HG03025 (cell line): ENCODE data around the gene SEC22A.

Experiments
- ATAC-seq: cut with Tn5 transposase; IDR thresholded peaks from one replicate; pipeline ENCODE4 v1.9.1; 2021; ENCODE audit warnings: mild to moderate bottlenecking, moderate library complexity; ENCODE audit not compliant: unreplicated experiment, low FRiP score

Gene SEC22A

DNA sequence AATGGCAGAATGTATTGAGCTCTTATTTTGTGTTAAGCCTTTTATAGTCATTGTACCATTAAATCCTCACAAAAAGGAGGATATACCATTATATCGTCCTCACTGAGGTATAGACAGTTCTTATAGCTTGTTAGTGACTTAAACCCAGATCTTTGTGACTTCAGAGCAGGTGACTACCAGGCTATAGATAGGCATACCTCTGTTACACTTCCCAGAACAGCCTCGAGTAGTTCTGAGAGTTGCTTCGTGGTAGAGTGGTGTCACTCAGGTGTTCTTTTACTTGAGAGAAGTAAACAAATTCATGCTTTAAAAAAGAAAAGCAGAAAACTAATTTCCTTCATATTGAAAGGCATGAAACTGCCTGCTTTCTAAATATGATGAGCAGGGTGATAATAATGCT, 59.9 kb downstream of the SEC22A start:
- no peak for ATAC-seq

DNA sequence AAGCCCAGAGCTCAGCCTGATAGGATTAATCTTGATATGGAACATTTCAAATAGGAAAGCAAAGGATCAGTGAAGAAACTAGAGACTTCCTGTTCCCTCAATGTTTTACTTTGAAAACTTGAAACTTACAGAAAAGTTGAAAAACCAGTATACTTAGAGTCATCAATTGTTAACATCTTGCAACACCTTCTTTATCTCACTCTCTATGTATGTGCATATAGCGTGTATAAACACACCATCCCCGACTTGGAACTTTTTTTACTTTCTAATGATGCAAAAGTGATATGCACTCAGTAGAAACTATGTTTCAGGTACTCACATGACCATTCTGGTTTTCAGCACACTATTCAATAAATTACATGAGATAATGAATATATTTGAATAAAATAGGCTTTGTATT, 60.5 kb downstream of the SEC22A start:
- ATAC-seq, result no peak

DNA sequence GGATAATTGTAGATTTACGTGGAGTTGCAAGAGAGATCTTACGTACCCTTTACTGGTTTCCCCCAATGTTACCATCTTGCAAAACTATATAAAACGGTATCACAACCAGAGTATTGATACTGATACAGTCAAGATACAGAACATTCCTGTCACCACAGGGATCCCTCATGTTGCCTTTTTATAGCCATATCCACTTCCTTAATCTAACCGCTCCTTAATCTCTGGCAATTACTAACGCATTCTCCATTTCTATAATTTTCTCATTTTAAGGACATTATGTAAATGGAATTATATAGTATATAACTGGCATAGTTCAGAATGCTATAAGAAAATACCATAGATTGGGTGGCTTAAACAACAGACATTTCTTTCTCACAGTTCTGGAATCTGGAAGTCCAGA, 61.1 kb downstream of the SEC22A start:
- no peak for ATAC-seq

DNA sequence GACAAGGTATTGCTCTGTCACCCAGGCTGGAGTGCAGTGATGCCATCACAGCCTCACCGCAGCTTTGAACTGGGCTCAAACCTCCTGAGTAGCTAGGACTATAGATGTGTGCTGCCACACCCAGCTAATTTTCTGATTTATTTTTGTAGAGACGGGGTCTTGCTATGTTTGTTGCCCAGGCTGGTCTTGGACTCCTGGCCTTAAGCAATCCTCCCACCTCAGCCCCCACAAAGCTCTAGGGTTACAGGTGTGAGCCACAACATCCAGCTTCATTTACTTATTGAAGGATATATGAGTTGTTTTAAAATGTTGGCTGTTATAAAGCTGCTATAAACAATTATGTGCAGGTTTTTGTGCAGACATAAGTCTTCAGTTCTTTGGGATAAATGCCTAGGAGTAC, 62.2 kb downstream of the SEC22A start:
- ATAC-seq, result no peak

DNA sequence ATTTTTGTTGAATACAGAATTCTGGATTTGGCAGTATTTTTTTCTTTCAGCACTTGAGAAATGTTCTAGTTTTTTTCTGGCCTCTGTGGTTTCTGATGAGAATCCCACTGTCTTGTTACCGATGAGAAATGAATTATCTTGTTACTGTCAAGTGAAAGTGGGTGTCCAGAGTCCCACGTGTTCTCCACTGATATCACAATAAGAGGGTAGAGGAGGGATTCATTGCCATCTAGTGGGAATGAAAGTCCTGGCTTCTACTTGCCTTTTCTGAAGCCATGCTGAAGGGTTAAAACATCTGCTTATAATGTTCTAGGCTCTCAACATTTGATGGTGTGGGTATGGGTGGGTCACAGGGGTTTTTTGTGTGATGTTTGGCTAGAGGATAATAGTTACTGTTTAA, 66.1 kb downstream of the SEC22A start:
- ATAC-seq, result no peak

DNA sequence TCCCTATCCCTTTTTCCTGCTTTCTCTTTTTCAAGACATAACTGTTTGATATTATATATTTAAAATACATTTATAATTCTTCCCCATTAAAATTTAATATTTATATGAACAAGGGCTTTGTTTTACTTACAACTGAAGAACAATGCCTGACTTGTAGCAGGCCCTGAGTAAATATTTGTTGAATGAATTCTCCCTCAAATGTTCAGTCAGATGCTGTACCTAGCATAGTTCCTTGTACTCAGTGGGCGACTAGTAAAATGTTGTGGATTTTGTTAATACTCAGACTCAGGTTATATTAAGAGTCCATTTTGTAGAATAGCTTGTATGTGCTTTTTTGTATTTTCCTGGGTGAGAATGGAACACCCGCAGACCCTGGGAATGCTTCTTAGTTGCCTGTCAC, 69.1 kb downstream of the SEC22A start:
- no peak for ATAC-seq

DNA sequence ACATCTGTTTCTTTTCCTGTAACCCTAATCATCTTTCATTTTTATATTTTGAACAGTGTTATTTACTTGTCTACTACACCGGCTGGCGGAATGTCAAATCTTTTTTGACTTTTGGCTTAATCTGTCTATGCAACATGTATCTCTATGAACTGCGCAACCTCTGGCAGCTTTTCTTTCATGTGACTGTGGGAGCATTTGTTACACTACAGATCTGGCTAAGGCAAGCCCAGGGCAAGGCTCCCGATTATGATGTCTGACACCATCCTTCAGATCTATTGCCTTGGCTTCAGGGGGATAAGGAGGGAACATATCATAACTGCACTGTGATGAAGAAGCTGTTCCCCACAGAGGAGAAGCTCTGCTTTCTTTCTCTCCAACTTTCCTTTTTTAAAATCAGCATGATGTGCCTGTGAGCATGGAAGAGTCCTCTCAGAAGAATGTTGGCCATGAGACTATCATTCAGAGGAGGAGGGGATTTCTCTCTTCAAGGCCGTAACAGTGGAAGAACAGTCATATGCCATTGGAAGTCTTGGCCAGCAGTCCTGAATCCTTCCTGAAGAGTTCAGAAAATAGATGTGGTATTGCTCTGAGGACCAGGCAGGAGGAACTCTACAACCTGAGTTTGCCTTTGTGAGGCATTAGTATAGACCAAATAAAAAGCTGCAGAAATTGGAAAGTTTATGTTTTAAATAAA, 69.9 kb downstream of the SEC22A start:
- ATAC-seq, result no peak

DNA sequence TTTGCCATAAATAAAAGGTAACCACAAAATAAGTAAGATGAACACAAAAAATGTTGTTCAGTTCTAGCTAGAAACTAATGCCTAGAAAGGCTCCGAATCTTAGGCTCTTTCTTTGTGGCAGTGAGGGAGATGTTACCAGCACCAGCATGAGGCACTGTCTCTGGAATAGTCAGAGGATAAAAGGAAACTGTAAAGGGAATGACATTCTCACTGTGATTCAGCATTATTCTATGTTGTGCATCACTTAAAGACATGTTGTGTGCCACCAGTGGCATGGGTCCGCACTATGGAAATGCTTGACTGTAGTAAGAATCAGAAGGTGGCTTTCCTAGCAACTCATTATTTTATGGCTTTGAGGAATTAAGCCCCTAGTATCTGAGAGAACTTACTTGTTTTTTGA, 70.8 kb downstream of the SEC22A start:
- no peak for ATAC-seq

DNA sequence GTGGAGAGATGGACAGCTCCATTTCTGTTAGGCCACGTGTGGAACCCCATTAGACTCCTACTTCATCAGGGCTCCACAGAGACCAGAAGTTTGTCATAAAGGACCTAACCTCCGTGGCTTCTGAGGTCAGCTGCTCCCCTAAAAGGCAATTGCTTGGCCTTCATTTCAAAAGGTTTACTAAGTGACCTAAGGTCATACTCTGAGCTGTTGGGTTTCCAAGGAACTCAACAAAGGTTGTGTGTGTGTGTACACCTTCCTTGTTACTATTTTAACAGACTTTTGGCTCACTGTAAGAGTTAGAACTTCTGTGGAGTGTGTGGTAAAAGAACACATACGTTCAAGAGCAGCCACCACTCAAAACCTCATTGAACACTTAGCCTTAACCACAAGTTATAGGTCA, 73.9 kb downstream of the SEC22A start:
- ATAC-seq, result no peak

DNA sequence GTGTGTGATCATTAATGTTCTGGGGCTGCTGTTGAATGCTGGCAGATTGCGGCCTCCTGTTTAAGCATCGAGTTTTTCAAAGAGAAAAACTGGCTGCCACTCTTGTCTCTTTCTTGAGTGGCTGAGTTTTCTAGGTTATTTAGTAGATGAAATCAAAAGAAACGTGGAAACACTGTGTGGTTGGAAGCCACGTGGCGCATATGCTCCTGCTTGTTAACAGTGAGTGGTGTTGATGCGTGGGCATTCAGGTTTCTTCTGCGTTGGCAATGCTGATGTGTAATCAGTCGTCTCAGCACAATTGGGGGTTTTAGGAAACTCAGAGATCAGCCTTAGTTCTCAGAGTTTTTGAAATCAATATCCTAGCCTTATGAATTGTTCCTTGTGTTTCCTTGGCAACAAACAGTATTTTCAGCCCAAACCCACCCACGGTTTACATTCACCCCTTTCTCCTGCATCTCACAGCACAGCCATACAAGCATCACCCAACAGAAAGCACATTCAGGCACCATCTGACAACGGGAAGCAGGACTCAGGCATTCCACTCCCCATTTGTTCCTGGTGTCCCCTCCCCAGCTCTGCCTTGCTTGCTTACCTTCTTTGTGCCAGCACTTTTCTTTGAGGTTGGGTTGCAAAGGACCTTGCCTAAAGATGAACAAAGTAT, 74.7 kb downstream of the SEC22A start:
- ATAC-seq, result no peak

DNA sequence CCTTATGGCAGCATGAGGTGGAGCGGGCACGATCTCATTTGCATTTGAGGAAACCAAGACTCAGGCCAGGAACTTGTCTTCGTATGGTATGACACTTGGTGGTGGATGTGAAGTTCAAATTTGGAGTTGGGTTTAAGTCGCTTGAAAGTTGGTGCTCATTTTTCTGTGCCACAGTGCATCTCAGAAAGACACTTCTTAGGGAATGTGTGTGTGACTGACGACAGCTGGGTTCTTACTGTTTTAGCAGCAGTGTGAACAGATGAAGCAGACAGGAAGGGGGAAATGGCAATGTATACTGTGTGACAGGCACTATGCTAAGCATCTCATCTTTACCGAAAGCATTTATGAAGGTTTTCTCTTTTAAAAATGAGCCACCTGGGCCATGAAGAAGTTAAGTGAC, 75.4 kb downstream of the SEC22A start:
- ATAC-seq, result no peak

DNA sequence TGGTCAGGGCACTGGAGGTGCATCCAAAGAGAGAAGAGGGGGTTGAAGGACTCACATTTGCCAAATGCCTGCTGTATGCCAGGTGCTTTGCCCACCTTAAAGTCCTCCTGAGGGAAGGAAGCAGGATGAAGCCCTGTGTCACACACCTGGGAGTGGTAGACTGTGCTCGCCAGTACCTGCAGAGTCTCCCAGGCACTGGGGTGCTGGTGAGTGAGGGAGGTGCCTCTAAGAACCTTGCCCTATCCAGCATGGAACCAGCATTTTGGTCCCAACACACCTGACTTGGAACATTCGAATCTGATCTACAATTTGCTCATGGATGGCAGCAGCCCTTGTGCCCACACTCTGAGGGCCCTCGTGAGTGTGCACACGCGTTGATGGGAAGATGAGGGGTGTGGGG, 76.7 kb downstream of the SEC22A start:
- ATAC-seq, result no peak

DNA sequence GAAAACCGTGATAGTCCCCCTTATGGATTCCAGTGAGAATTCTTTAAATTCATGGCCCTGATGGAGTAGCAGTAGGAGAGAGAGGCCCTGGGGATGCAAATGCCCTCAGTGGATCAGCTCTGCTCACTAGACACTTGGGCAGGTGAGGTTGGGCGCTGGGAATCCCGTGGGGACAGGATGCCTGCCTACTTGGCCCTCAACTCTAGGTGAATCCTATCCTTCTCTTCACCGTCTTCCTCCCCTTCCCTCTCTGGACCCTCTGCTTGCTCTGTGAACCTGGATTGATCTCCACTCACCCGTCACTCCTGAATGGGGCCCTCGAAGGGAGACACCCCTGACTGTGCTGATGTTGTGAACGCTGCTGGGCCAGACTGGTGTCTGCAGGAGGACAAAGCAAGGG, 77.4 kb downstream of the SEC22A start:
- no peak for ATAC-seq

DNA sequence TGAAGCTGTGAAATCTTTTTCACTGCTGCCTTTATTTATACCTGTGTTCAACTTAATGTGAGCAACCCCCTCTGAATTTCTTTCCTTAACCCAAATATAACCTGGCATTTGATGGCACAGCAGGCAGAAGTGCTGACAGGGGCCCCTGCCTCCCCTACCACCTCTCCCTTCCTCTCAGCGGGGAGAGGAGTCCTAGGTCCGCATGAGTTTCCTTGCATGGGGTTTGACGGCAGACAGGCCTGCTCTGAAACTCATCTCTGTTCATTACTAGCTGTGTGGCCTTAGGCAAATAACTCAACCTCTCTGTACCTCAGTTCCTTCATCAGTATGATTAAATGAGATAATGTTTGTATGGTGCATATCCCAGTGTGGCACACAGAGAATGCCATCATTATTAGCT, 79.7 kb downstream of the SEC22A start:
- ATAC-seq, result no peak

DNA sequence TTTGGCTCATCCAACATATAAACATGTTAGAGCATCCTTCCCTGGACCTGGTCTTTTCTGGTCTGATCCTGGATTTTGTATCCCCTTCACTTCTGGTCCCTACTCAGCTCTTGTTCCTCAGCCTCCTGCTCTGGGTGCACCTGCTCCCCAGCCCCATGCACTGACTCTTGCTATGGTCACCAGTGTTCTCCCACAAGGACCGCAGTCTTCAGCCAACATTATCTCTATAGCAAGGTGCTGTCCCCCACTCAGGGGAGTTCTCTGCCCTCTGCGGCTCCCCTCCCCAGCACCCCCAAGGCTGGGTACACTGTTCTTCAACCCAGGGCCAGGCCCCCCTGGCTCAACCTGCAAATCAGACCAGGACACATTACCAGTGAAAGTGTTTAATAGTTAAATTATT, 80.2 kb downstream of the SEC22A start:
- no peak for ATAC-seq

DNA sequence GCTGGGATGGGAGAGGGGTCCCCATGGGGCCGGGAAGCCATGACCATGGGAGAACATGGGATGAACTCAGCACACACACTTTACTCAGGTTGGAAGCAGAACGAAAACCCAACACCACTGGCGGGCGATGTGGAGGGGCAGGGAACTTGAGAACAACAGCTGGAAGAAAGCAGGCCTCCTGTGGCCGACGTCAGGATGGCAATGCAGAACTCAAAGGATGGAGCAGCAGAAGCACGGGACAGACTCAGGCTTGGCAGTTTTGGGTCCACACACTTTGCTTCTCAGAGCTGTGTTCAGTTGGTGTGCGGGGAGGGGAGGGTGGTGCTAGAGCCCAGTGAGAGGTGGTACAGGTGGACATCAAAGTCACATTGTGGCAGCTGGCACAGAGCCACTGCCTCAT, 80.7 kb downstream of the SEC22A start:
- no peak for ATAC-seq

DNA sequence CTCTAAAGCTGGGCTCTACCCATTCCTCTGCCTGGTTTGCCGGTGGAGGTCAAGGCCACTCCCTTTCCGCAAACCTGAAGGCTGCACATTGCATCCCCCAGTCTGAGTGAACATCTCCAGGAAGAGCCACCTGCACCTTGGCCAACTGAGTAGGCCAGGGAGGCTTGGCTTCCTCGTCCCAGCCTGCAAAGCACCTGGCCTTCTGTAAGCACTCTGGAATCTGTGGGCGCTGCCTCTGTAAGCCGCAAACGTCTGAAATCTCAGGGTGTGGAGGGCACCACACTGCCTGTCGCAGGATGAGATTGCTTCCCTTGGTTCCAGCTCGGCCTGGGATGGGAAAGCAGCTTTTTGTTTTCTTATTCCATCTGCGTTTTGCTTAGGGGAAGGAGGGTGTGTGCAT, 81.3 kb downstream of the SEC22A start:
- no peak for ATAC-seq

DNA sequence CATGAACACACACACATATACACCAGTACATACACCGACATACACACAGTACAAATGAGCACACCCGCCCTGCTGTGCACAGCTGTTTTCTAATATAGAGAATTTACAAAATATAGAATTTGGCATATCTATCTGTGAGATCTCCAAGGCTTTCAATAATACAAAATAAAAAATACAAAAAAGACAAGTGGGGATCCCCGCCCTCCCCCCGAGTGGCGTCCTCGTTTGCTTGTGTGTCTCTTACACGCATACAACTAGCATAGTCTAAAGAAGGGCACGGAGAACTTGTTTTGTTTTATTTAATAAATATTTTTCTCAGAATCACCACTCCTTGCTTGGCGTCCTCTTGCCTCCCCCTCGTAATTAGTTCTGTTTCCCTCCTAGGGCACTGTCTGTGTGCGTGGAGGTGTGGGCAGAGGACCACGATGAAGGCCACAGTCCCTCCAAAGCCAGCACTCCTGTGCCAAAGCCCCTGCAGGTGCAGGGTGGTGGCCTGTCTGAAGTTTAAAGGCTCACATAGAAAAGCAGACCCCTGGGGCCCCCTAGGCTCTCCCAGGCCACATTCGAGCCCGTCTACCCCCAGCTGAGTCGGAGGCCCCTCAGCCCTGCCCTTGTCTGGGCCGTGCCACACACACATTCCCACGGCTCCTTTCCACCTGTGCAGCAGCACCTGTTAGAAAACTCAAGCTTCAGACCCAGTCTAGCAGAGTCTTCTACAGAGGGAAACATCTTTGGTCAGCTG, 82.1 kb downstream of the SEC22A start:
- ATAC-seq, result no peak

DNA sequence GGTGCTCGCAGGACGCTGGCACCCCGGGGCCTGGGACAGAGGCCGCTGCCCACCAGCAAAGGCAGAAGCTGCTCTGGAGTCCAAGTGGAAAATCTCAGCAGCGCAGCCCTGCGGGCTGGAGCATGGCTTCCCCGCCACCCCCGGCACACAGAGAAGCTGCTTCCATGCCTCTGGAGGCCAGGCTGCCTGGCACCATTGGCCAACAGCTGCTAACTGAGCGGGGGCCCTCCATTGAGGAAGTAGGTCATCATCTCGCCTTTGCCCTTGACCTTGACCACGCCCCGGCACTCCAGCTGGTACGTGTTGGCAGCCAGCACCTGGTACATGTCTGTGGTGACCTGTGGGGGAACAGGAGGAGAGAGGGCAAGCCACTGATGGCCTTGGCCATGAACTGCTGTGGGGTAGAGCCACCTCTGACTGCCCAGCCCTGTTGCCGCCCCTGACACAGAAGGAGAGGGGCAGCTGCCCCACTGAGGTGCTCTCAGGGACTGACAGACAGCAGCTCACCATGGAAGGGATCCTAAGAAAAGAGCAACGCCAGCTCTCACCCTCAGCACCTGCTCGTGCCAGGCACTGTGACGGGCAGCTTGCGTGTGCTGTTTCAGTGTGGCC, 82.8 kb downstream of the SEC22A start:
- ATAC-seq, result no peak

DNA sequence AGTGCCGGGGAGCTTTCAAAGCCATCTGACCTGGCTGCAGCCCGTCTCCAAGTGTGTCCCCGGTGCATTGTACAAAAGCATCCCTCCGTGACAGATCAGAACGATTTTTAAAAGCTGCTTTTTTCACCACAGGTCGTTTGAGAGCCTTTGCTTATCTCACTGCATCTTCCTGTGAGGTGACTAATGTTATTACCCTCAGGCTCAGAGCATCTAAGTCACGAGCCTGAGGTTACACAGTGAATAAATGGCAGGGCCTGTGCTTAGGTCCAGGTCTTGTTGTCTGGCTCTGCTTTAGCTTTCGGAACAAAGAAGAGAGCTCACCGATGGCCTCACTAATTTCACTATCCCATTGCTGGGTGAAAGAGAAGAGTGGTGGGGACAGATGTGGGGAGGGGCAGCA, 83.3 kb downstream of the SEC22A start:
- ATAC-seq, result no peak

DNA sequence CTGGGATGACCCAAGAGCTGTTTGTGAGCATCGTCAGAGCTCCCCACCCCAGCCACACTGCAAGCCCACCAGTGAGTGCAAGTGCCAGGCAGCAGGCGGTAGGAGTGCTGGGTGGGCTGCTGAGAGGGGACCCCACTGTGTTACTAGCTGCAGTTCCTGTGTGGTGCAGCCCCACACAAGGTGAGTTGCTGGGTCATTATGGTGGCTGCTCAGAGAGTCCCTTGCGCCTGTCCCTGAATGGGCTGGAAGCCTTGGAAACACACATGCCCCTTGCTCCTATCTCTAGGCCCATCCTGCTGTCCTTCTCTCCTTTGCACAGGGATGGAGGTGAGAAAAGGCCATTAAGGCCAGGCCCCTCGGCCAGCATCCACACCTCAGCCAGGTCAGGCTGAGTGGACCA, 83.7 kb downstream of the SEC22A start:
- ATAC-seq, result no peak

DNA sequence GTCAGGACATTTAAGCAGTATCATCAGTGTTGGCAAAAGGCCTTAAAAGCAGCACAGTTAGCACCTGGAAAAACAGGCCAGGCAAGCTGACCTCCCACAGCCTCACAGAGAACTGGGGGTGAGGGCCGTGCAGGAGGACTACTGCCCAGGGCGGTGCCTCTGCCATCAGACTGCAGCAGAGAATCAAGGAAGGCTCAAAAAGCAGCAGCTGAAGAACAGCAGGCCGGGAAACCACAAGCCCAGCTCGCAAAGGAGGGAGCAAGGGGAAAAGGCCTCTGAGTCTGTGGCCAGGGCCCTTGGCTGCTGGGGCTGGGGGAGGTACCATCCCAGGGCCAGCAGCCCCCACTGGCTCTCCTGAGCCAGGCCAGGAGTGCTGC, 84.2 kb downstream of the SEC22A start:
- ATAC-seq, result no peak
